H1 (cell line): ENCODE data around the gene ERVMER34-1. TPM values are rescaled to one million over a fixed set of nuclear protein-coding genes. Genes with fewer than 3 reads are reported as not detected.
A peak's percentile ranks its signal among the peaks of the same experiment; 100 is the strongest.

ENCODE experiments used
- CTCF ChIA-PET: fragments of 300-600 bp; sonication (Branson Sonifier 250); formaldehyde crosslinking; loops from one replicate; lab custom pipeline; 2021; ENCODE audit not compliant: partially characterized antibody; lab: Charles Lee
- POLR2A ChIA-PET: fragments of 300-600 bp; sonication (Branson Sonifier 250); formaldehyde crosslinking; loops from one replicate; lab custom pipeline; 2021; ENCODE audit warnings: inconsistent platforms; ENCODE audit not compliant: partially characterized antibody; lab: Charles Lee
- DNase-seq, 2 experiments: peaks; one replicate each; pipeline versions ENCODE4 v3.0.0 to v3.0.0-alpha.2; 2010 to 2022; ENCODE audit warnings: low spot score in 2 of 2, low read depth in 1 of 2, mixed read lengths in 1 of 2
- FAIRE-seq: peaks from 2 replicates; lab custom pipeline; 2011; peaks lifted over from hg19 to GRCh38; lab: Jason Lieb, UNC
- H2AFZ ChIP-seq: 2 replicates; pipeline ENCODE4 v1.8.1; 2012; ENCODE audit warnings: low read length, inconsistent platforms
- H2AK5ac ChIP-seq: 2 replicates; pipeline ENCODE4 v1.6.1; 2013; ENCODE audit warnings: low read depth, low read length
- H2BK120ac ChIP-seq: replicated peaks from 2 replicates; pipeline ENCODE3; 2013; ENCODE audit warnings: low read depth, low read length, inconsistent platforms
- H2BK12ac ChIP-seq: 2 replicates; pipeline ENCODE4 v1.6.1; 2013; ENCODE audit warnings: low read depth, low read length
- H2BK15ac ChIP-seq: 2 replicates; pipeline ENCODE4 v1.6.1; 2013; ENCODE audit warnings: low read length
- H2BK20ac ChIP-seq: 2 replicates; pipeline ENCODE4 v1.6.1; 2013; ENCODE audit warnings: low read length
- H2BK5ac ChIP-seq: 2 replicates; pipeline ENCODE4 v1.6.1; 2013; ENCODE audit warnings: low read depth, low read length
- H3K14ac ChIP-seq: 2 replicates; pipeline ENCODE4 v1.6.1; 2013; ENCODE audit warnings: inconsistent platforms; ENCODE audit not compliant: insufficient read length
- H3K18ac ChIP-seq: 2 replicates; pipeline ENCODE4 v1.6.1; 2013; ENCODE audit warnings: low read length; ENCODE audit errors: extremely low read depth
- H3K23ac ChIP-seq: 2 replicates; pipeline ENCODE4 v1.6.1; 2013; ENCODE audit warnings: inconsistent platforms; ENCODE audit not compliant: insufficient read length
- H3K23me2 ChIP-seq: 2 replicates; pipeline ENCODE4 v1.6.1; 2013; ENCODE audit warnings: low read depth, low read length
- H3K27ac ChIP-seq: 2 replicates; pipeline ENCODE4 v1.6.1; 2011; ENCODE audit warnings: low read depth, low read length, inconsistent platforms
- H3K27me3 ChIP-seq, 4 experiments: replicated peaks in 1 of 4; 1 replicate in 1 of 4; 2 replicates in 3 of 4; pipeline versions ENCODE4 v1.6.1 to v1.8.1; 2011 to 2013; ENCODE audit warnings: low read length in 3 of 4, mild to moderate bottlenecking in 3 of 4, inconsistent platforms in 2 of 4, mixed read lengths in 2 of 4, moderate library complexity in 1 of 4; ENCODE audit not compliant: control insufficient read depth in 3 of 4, insufficient read depth in 3 of 4; ENCODE audit errors: extremely low read depth in 1 of 4
- H3K36me3 ChIP-seq, 4 experiments: 2 replicates each; pipeline versions ENCODE4 v1.6.1 to v1.8.1; 2011 to 2013; ENCODE audit warnings: mild to moderate bottlenecking in 4 of 4, low read length in 3 of 4, moderate library complexity in 2 of 4, control low read depth in 1 of 4, inconsistent platforms in 1 of 4; ENCODE audit not compliant: insufficient read depth in 4 of 4, control insufficient read depth in 2 of 4
- H3K4ac ChIP-seq: replicated peaks from 2 replicates; pipeline ENCODE3; 2013; ENCODE audit warnings: low read length, low read depth, mixed read lengths, inconsistent platforms; ENCODE audit not compliant: insufficient read length
- H3K4me1 ChIP-seq, 4 experiments: replicated peaks in 1 of 4; 1 replicate in 1 of 4; 2 replicates in 3 of 4; pipeline versions ENCODE4 v1.6.1 to v1.8.1; 2011 to 2013; ENCODE audit warnings: low read length in 3 of 4, inconsistent platforms in 2 of 4, mixed read lengths in 1 of 4; ENCODE audit not compliant: insufficient read depth in 4 of 4, control insufficient read depth in 3 of 4
- H3K4me2 ChIP-seq, 2 experiments: 2 replicates each; pipeline versions ENCODE4 v1.6.1 to v1.8.1; 2011 to 2013; ENCODE audit warnings: low read depth in 2 of 2, low read length in 2 of 2, control low read depth in 1 of 2, inconsistent platforms in 1 of 2, mild to moderate bottlenecking in 1 of 2; ENCODE audit not compliant: insufficient read depth in 1 of 2
- H3K4me3 ChIP-seq, 4 experiments: fragments of 200-600, 300-600 bp in 1 of 4; sonication (generic), shearing (Covaris generic), sonication (Bioruptor Twin) in 1 of 4; 2 replicates each; pipeline versions ENCODE4 v1.5.1 to v1.8.1; 2011 to 2016; ENCODE audit warnings: low read length in 4 of 4, low read depth in 3 of 4, control low read depth in 2 of 4, inconsistent platforms in 2 of 4, mild to moderate bottlenecking in 2 of 4, mixed read lengths in 1 of 4, moderate library complexity in 1 of 4; ENCODE audit not compliant: insufficient read depth in 2 of 4; ENCODE audit errors: extremely low read depth in 1 of 4
- H3K56ac ChIP-seq: replicated peaks from 2 replicates; pipeline ENCODE3; 2013; ENCODE audit warnings: low read depth, mild to moderate bottlenecking, mixed read lengths, low read length, inconsistent platforms; ENCODE audit not compliant: insufficient read length
- H3K79me1 ChIP-seq: 2 replicates; pipeline ENCODE4 v1.6.1; 2013; ENCODE audit warnings: low read depth, low read length, control low read depth
- H3K79me2 ChIP-seq, 2 experiments: 2 replicates each; pipeline versions ENCODE4 v1.6.1 to v1.8.1; 2012 to 2013; ENCODE audit warnings: low read length in 2 of 2, mild to moderate bottlenecking in 2 of 2, inconsistent platforms in 1 of 2; ENCODE audit not compliant: insufficient read depth in 2 of 2, control insufficient read depth in 1 of 2
- H3K9ac ChIP-seq, 4 experiments: replicated peaks in 1 of 4; 1 replicate in 1 of 4; 2 replicates in 3 of 4; pipeline versions ENCODE4 v1.6.1 to v1.8.1; 2011 to 2013; ENCODE audit warnings: low read depth in 3 of 4, low read length in 3 of 4, control low read depth in 2 of 4, mild to moderate bottlenecking in 2 of 4, moderate library complexity in 2 of 4, inconsistent platforms in 1 of 4; ENCODE audit errors: extremely low read depth in 1 of 4
- H3K9me3 ChIP-seq, 2 experiments: 2 replicates each; pipeline versions ENCODE4 v1.6.1 to v1.8.1; 2012 to 2013; ENCODE audit warnings: mild to moderate bottlenecking in 2 of 2, moderate library complexity in 2 of 2, control low read depth in 1 of 2, inconsistent platforms in 1 of 2, low read depth in 1 of 2, low read length in 1 of 2, mixed read lengths in 1 of 2; ENCODE audit not compliant: insufficient read depth in 2 of 2
- H4K20me1 ChIP-seq, 2 experiments: replicated peaks in 1 of 2; 2 replicates each; pipeline versions ENCODE3 to v1.8.1; 2011 to 2013; ENCODE audit warnings: inconsistent platforms in 2 of 2, low read length in 2 of 2, mild to moderate bottlenecking in 1 of 2; ENCODE audit not compliant: insufficient read depth in 2 of 2, control insufficient read depth in 1 of 2
- H4K5ac ChIP-seq: 2 replicates; pipeline ENCODE4 v1.6.1; 2013; ENCODE audit warnings: low read length, low read depth, mixed read lengths, inconsistent platforms; ENCODE audit not compliant: insufficient read length
- H4K8ac ChIP-seq: 2 replicates; pipeline ENCODE4 v1.8.0; 2013; ENCODE audit warnings: mild to moderate bottlenecking, moderate library complexity, low read length, inconsistent platforms; ENCODE audit not compliant: insufficient read depth; ENCODE audit errors: extremely low read depth
- H4K91ac ChIP-seq: replicated peaks from 2 replicates; pipeline ENCODE3; 2013; ENCODE audit warnings: low read length, mixed read lengths, inconsistent platforms; ENCODE audit not compliant: insufficient read length
- KDM4A ChIP-seq: IDR thresholded peaks from one replicate; pipeline ENCODE4 v1.7.1; 2012; ENCODE audit warnings: low read depth, mild to moderate bottlenecking, moderate library complexity, low read length, inconsistent platforms; ENCODE audit not compliant: severe bottlenecking
- RNF2 ChIP-seq: fragments of 200-900, 300-1000 bp; sonication (generic); IDR thresholded peaks from 2 replicates; pipeline ENCODE4 v1.7.1; 2016; ENCODE audit warnings: borderline replicate concordance, low read depth, mild to moderate bottlenecking, antibody characterized with exemption, low read length; ENCODE audit not compliant: poor library complexity, severe bottlenecking; ENCODE audit errors: missing control alignments
- SAP30 ChIP-seq: fragments of 300-600 bp; sonication (generic); IDR thresholded peaks from 2 replicates; pipeline ENCODE4 v1.7.1; 2012; ENCODE audit warnings: low read length, moderate library complexity, mild to moderate bottlenecking, inconsistent platforms; ENCODE audit not compliant: insufficient read depth, insufficient replicate concordance
- SP1 ChIP-seq: IDR thresholded peaks from 2 replicates; pipeline ENCODE4 v1.6.1; 2011; ENCODE audit warnings: low read depth, low read length
- TAF7 ChIP-seq: optimal IDR thresholded peaks from 2 replicates; pipeline ENCODE3; 2011; ENCODE audit warnings: low read depth, mild to moderate bottlenecking, inconsistent platforms, low read length, moderate library complexity, borderline replicate concordance
- ZNF274 ChIP-seq: IDR thresholded peaks from 2 replicates; pipeline ENCODE4 v1.7.0; 2012; ENCODE audit warnings: low read length, borderline replicate concordance; ENCODE audit errors: extremely low read depth
- WGBS, 2 experiments: shearing (Covaris generic) in 1 of 2; methylation state at CpG; one replicate each; pipeline versions ENCODE4 v1.1.6 to v1.1.7; 2013 to 2015; ENCODE audit warnings: low lambda C conversion rate in 2 of 2, mixed read lengths in 2 of 2, inconsistent platforms in 1 of 2, low coverage in 1 of 2, missing lambda C conversion rate in 1 of 2; ENCODE audit not compliant: insufficient replicate concordance in 2 of 2, insufficient coverage in 1 of 2, insufficient read length in 1 of 2; ENCODE audit errors: extremely low coverage in 1 of 2, missing lambda C conversion rate in 1 of 2; 5-methylcytosine and 5-hydroxymethylcytosine counted together
- polyA plus RNA-seq, 7 experiments: library from polyadenylated mRNA; depleted of rRNA in 3 of 7; stranded (reverse) in 5 of 7; unstranded in 2 of 7; fragments of >200 nt in 5 of 7; fragments of 200-250 nt in 2 of 7; gene quantifications; 1 replicate in 5 of 7; 2 replicates in 1 of 7; 4 replicates in 1 of 7; pipeline versions ENCODE4 v1.2.1 to v1.2.3, GENCODE V29; 2011 to 2013; ENCODE audit warnings: missing spikeins in 2 of 7, mixed read lengths in 2 of 7
- total RNA-seq: library from RNA; stranded (reverse); fragmentation: NEBNext Ultra II Directional; extraction: Animal tissue kit (Norgen Biotek cat#: 25700); gene quantifications from 2 replicates; pipeline ENCODE4 v1.2.1, GENCODE V29; 2021
- TF ChIP-seq, protein P1 (sequence below): IDR thresholded peaks from 2 replicates; pipeline ENCODE4 v1.6.1; 2011; ENCODE audit warnings: low read length, improper control_type of control experiment
- TF ChIP-seq, protein P2 (sequence below): IDR thresholded peaks from 2 replicates; pipeline ENCODE4 v1.6.1; 2012; ENCODE audit warnings: inconsistent platforms
- TF ChIP-seq, protein P3 (sequence below), 3 experiments: IDR thresholded peaks; 1 replicate in 2 of 3; 2 replicates in 1 of 3; pipeline versions ENCODE4 v1.5.1 to v1.6.1; 2011; ENCODE audit warnings: low read length in 3 of 3, mild to moderate bottlenecking in 3 of 3, inconsistent platforms in 2 of 3, low read depth in 1 of 3, moderate library complexity in 1 of 3; ENCODE audit not compliant: insufficient read depth in 1 of 3; ENCODE audit errors: control extremely low read depth in 1 of 3

Gene ERVMER34-1
- total and polyA plus RNA-seq, 2 of the 8 experiments (the other 6 are each of a cell fraction or from before 2014, with no cell fraction given): 14.2 to 34.3 TPM

DNA sequence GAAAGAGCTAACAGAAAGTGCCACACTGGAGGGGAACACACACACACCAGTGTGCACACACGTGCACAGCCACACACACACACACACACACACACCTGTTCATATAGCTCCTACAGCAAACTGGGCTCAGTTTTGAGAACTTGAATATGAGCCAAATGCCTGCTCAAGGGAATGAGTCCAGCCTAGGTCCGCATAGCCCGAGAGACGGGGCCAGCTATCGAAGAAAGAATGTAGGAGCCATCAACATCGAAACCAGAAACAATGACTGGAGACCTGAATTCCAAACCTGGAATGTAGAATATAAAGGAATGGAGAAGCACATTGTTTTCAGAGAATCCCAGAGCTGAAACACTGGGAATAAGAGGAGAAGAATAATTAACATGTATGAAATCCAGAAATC lies 37.6 kb upstream of the ERVMER34-1 start:
- WGBS, 2 experiments: 86% methylated on average over 6 of the region's 6 CpGs; no CpG with 5 or more reads in 1 of the 2 experiments
- no peak for DNase-seq
- no peak overlapping the region for H3K9ac ChIP-seq
- H3K4me3 ChIP-seq: no peak overlapping the region
- no peak overlapping the region for H2BK5ac ChIP-seq
- POLR2A ChIA-PET: interaction anchor here (0.6 kb wide), 1 partner anchor 69 kb away, joined by 3 read pairs; no protein-coding TSS in a partner anchor
- no peak overlapping the region for H3K56ac ChIP-seq
- H3K27ac ChIP-seq: no peak overlapping the region
- H3K9me3 ChIP-seq: no peaks in the 10 kb centered on the region
- peaks cover 0 to 2% (median 0%) of the 10 kb centered on the region in 4 experiments; a peak in 1 of 7 replicates for H3K4me1 ChIP-seq
- H2BK15ac ChIP-seq: peak overlapping the region; percentile 22; the same call in 1 of the 2 replicates
- H3K79me2 ChIP-seq: no peaks in the 10 kb centered on the region
- no peak overlapping the region for H3K18ac ChIP-seq
- CTCF ChIA-PET: no interaction called here
- H3K27me3 ChIP-seq: no peaks in the 10 kb centered on the region
- no peaks in the 10 kb centered on the region for H4K20me1 ChIP-seq
- H3K23me2 ChIP-seq: 0 out of 2 replicates have a peak, but pooled peaks cover 2% of the 10 kb centered on the region
- peak overlapping the region; percentile 13 for H4K91ac ChIP-seq
- no peaks in the 10 kb centered on the region; a peak in 1 of 8 replicates for H3K36me3 ChIP-seq
- H2BK20ac ChIP-seq: no peak overlapping the region
- no peaks in the 10 kb centered on the region for H3K79me1 ChIP-seq
- H4K5ac ChIP-seq: no peak overlapping the region
- no peak overlapping the region for H3K4me2 ChIP-seq
- H2BK120ac ChIP-seq: no peak overlapping the region
- H2BK12ac ChIP-seq: peak overlapping the region; percentile 82; the same call in 1 of the 2 replicates
- H3K14ac ChIP-seq: no peak overlapping the region
- no peak for FAIRE-seq
- no peak overlapping the region for H3K23ac ChIP-seq
- no peak overlapping the region for H2AFZ ChIP-seq
- no peak overlapping the region for H2AK5ac ChIP-seq
- no peak overlapping the region for H3K4ac ChIP-seq
- no peak overlapping the region for H4K8ac ChIP-seq
- TF ChIP-seq, protein P1, sequence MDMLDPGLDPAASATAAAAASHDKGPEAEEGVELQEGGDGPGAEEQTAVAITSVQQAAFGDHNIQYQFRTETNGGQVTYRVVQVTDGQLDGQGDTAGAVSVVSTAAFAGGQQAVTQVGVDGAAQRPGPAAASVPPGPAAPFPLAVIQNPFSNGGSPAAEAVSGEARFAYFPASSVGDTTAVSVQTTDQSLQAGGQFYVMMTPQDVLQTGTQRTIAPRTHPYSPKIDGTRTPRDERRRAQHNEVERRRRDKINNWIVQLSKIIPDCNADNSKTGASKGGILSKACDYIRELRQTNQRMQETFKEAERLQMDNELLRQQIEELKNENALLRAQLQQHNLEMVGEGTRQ: no peak
- TF ChIP-seq, protein P2, sequence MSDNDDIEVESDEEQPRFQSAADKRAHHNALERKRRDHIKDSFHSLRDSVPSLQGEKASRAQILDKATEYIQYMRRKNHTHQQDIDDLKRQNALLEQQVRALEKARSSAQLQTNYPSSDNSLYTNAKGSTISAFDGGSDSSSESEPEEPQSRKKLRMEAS: no peak
- no peak for TF ChIP-seq TAF7
- no peak for TF ChIP-seq SAP30
- no peak for TF ChIP-seq SP1
- TF ChIP-seq, protein P3, sequence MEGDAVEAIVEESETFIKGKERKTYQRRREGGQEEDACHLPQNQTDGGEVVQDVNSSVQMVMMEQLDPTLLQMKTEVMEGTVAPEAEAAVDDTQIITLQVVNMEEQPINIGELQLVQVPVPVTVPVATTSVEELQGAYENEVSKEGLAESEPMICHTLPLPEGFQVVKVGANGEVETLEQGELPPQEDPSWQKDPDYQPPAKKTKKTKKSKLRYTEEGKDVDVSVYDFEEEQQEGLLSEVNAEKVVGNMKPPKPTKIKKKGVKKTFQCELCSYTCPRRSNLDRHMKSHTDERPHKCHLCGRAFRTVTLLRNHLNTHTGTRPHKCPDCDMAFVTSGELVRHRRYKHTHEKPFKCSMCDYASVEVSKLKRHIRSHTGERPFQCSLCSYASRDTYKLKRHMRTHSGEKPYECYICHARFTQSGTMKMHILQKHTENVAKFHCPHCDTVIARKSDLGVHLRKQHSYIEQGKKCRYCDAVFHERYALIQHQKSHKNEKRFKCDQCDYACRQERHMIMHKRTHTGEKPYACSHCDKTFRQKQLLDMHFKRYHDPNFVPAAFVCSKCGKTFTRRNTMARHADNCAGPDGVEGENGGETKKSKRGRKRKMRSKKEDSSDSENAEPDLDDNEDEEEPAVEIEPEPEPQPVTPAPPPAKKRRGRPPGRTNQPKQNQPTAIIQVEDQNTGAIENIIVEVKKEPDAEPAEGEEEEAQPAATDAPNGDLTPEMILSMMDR (IDR thresholded peaks at IDR 0.05; ENCODE audit: control extremely low read depth in 1 of 3, insufficient read depth in 1 of 3, low read depth in 1 of 3, low read length in 3 of 3): no peak
- no peak for TF ChIP-seq RNF2
- TF ChIP-seq ZNF274: no peak
- no peak for TF ChIP-seq KDM4A
